GM18858 (cell line): Measurements from ENCODE around the gene MS4A18.
A peak's percentile ranks its signal among the peaks of the same experiment; 100 is the strongest.
"Not testable (repeated sequence)": the region's sequence is repeated elsewhere in the genome, so short reads cannot be mapped to it uniquely, and the experiment has no call there.

Source experiments
- ATAC-seq: cut with Tn5 transposase; IDR thresholded peaks from one replicate; pipeline ENCODE4 v1.9.1; 2021; ENCODE audit not compliant: unreplicated experiment

The MS4A18 gene

GRCh38 chr11:60734279-60734678, 9.8 kb downstream of the MS4A18 start:
- no peak for ATAC-seq

GRCh38 chr11:60739114-60739513, 14.6 kb downstream of the MS4A18 start:
- ATAC-seq: no peak

- ATAC-seq: no peak
These were observed 16.1 kb downstream of the MS4A18 start for GRCh38 chr11:60740573-60740972.

- ATAC-seq: no peak
These were observed 16.9 kb downstream of the MS4A18 start for GRCh38 chr11:60741421-60741820.

- no peak for ATAC-seq
These were observed 18.5 kb downstream of the MS4A18 start for GRCh38 chr11:60743058-60743457.

GRCh38 chr11:60744114-60744513, 19.6 kb downstream of the MS4A18 start:
- ATAC-seq: no peak

GRCh38 chr11:60747359-60747873, 22.9 kb downstream of the MS4A18 start:
- no peak for ATAC-seq

GRCh38 chr11:60748225-60748624, 23.7 kb downstream of the MS4A18 start:
- no peak for ATAC-seq

GRCh38 chr11:60748821-60749220, 24.3 kb downstream of the MS4A18 start:
- no peak for ATAC-seq

- no peak for ATAC-seq
These were observed 26.4 kb downstream of the MS4A18 start for GRCh38 chr11:60750911-60751310.

- ATAC-seq: no peak
These were observed 28.8 kb downstream of the MS4A18 start for GRCh38 chr11:60753309-60753708.

- no peak for ATAC-seq
These were observed 30.4 kb downstream of the MS4A18 start for GRCh38 chr11:60754887-60755286.

GRCh38 chr11:60756307-60757032, 31.9 kb downstream of the MS4A18 start, which contains the start of gene MS4A15:
TSS of gene MS4A15 (plus strand) at chr11:60756867. CDS start at chr11:60763734, 6,867 bp downstream.
- no peak for ATAC-seq

GRCh38 chr11:60757231-60757800, 32.8 kb downstream of the MS4A18 start:
- no peak for ATAC-seq

- not testable (repeated sequence) for ATAC-seq
These were observed 34.2 kb downstream of the MS4A18 start for GRCh38 chr11:60758671-60759070.

GRCh38 chr11:60759438-60760225, 35.1 kb downstream of the MS4A18 start:
- not testable (repeated sequence) for ATAC-seq

GRCh38 chr11:60761436-60762190, 37.1 kb downstream of the MS4A18 start:
- ATAC-seq: no peak

GRCh38 chr11:60762851-60763691, 38.6 kb downstream of the MS4A18 start:
- ATAC-seq: peak; percentile 42

GRCh38 chr11:60763692-60764369, 39.3 kb downstream of the MS4A18 start:
- peak; percentile 26 for ATAC-seq
